IMR-90 (cell line): ENCODE data around the gene OR52B2. TPM values are rescaled to one million over a fixed set of nuclear protein-coding genes. Genes with fewer than 3 reads are reported as not detected.

Source experiments
- ATAC-seq: fragments of 200-7000 bp; cut with Tn5 transposase; 2 replicates; pipeline ENCODE4 v1.9.1; 2020; ENCODE audit warnings: low read depth, mild to moderate bottlenecking, moderate library complexity
- BruUV-seq: library from RNA; stranded (reverse); fragments of 400-500 nt; replicated peaks from 2 replicates; lab custom pipeline; 2021; lab: Mats Ljungman, UMichigan
- CTCF ChIA-PET: fragments of 300-600 bp; formaldehyde crosslinking; extraction: SDS; loops from one replicate; lab custom pipeline; 2021; ENCODE audit warnings: antibody characterized with exemption; lab: Yijun Ruan, JAX
- POLR2A ChIA-PET: fragments of 300-600 bp; sonication (Branson Sonifier 250); formaldehyde crosslinking; loops from one replicate; lab custom pipeline; 2022; ENCODE audit warnings: antibody characterized with exemption; ENCODE audit not compliant: unreplicated experiment; lab: Charles Lee
- DNase-seq: peaks from one replicate; pipeline ENCODE4 v3.0.0; 2013
- H2AFZ ChIP-seq: replicated peaks from 2 replicates; pipeline ENCODE3; 2013; ENCODE audit warnings: low read length, mild to moderate bottlenecking; ENCODE audit not compliant: poor library complexity
- H2AK5ac ChIP-seq: 2 replicates; pipeline ENCODE4 v1.6.1; 2013; ENCODE audit warnings: low read depth, low read length, inconsistent platforms
- H2AK9ac ChIP-seq: replicated peaks from 2 replicates; pipeline ENCODE3; 2013; ENCODE audit warnings: mild to moderate bottlenecking, low read depth, low read length, moderate library complexity; ENCODE audit not compliant: poor library complexity
- H2BK120ac ChIP-seq: 2 replicates; pipeline ENCODE4 v1.6.1; 2013; ENCODE audit warnings: low read depth, low read length, inconsistent platforms
- H2BK15ac ChIP-seq: 3 replicates; pipeline ENCODE4 v1.6.1; 2013; ENCODE audit warnings: low read depth, low read length, inconsistent platforms
- H2BK20ac ChIP-seq: 2 replicates; pipeline ENCODE4 v1.6.1; 2013; ENCODE audit warnings: low read depth, mild to moderate bottlenecking, inconsistent platforms, low read length, moderate library complexity
- H2BK5ac ChIP-seq: 2 replicates; pipeline ENCODE4 v1.6.1; 2013; ENCODE audit warnings: mild to moderate bottlenecking, low read depth, low read length, inconsistent platforms; ENCODE audit not compliant: poor library complexity, severe bottlenecking
- H3K14ac ChIP-seq: replicated peaks from 2 replicates; pipeline ENCODE4 v1.6.1; 2013; ENCODE audit warnings: low read depth, low read length, inconsistent platforms
- H3K18ac ChIP-seq: 2 replicates; pipeline ENCODE4 v1.6.1; 2013; ENCODE audit warnings: low read depth, low read length, control low read depth
- H3K23ac ChIP-seq: 2 replicates; pipeline ENCODE4 v1.6.1; 2013; ENCODE audit warnings: low read depth, low read length, inconsistent platforms
- H3K27ac ChIP-seq: 2 replicates; pipeline ENCODE4 v1.5.1; 2013; ENCODE audit warnings: mild to moderate bottlenecking, control low read depth, low read length; ENCODE audit not compliant: insufficient read depth
- H3K27me3 ChIP-seq: 2 replicates; pipeline ENCODE4 v1.6.1; 2013; ENCODE audit warnings: low read length; ENCODE audit not compliant: control insufficient read depth, insufficient read depth
- H3K36me3 ChIP-seq: 2 replicates; pipeline ENCODE4 v1.6.1; 2013; ENCODE audit warnings: low read length, mixed read lengths; ENCODE audit not compliant: control insufficient read depth, insufficient read depth
- H3K4ac ChIP-seq: 2 replicates; pipeline ENCODE4 v1.6.1; 2013; ENCODE audit warnings: low read depth, low read length, inconsistent platforms
- H3K4me1 ChIP-seq: 2 replicates; pipeline ENCODE4 v1.6.1; 2013; ENCODE audit warnings: low read length, mixed read lengths; ENCODE audit not compliant: control insufficient read depth, insufficient read depth
- H3K4me2 ChIP-seq: 2 replicates; pipeline ENCODE4 v1.6.1; 2013; ENCODE audit warnings: low read depth, mild to moderate bottlenecking, control low read depth, low read length, moderate library complexity
- H3K4me3 ChIP-seq: 2 replicates; pipeline ENCODE4 v1.5.1; 2013; ENCODE audit warnings: low read depth, mild to moderate bottlenecking, control low read depth, low read length, moderate library complexity; ENCODE audit not compliant: insufficient read depth
- H3K56ac ChIP-seq: 2 replicates; pipeline ENCODE4 v1.6.1; 2013; ENCODE audit warnings: low read length, inconsistent platforms; ENCODE audit not compliant: insufficient read depth; ENCODE audit errors: extremely low read depth
- H3K79me1 ChIP-seq, 2 experiments: 2 replicates each; pipeline ENCODE4 v1.6.1; 2013; ENCODE audit warnings: low read length in 2 of 2, inconsistent platforms in 1 of 2, low read depth in 1 of 2
- H3K9ac ChIP-seq: 2 replicates; pipeline ENCODE4 v1.6.1; 2013; ENCODE audit warnings: low read depth, low read length, control low read depth
- H3K9me1 ChIP-seq: 2 replicates; pipeline ENCODE4 v1.6.1; 2013; ENCODE audit warnings: low read length, inconsistent platforms; ENCODE audit not compliant: insufficient read depth
- H3K9me3 ChIP-seq: 2 replicates; pipeline ENCODE4 v1.6.1; 2013; ENCODE audit warnings: low read length; ENCODE audit not compliant: control insufficient read depth, insufficient read depth
- H4K20me1 ChIP-seq: 2 replicates; pipeline ENCODE4 v1.6.1; 2013; ENCODE audit warnings: low read length, inconsistent platforms; ENCODE audit not compliant: insufficient read depth
- H4K5ac ChIP-seq: 2 replicates; pipeline ENCODE4 v1.6.1; 2013; ENCODE audit warnings: mild to moderate bottlenecking, low read depth, low read length, control low read depth
- H4K8ac ChIP-seq, 2 experiments: 2 replicates each; pipeline ENCODE4 v1.6.1; 2013; ENCODE audit warnings: low read depth in 2 of 2, low read length in 2 of 2, control low read depth in 1 of 2, inconsistent platforms in 1 of 2
- H4K91ac ChIP-seq: 2 replicates; pipeline ENCODE4 v1.6.1; 2013; ENCODE audit warnings: low read depth, low read length, inconsistent platforms; ENCODE audit not compliant: insufficient read depth
- CEBPB ChIP-seq: IDR thresholded peaks from 2 replicates; pipeline ENCODE4 v1.6.1; 2012; ENCODE audit warnings: low read depth, low read length, improper control_type of control experiment
- CHD1 ChIP-seq: IDR thresholded peaks from 2 replicates; pipeline ENCODE4 v1.6.1; 2012; ENCODE audit warnings: low read depth, low read length, improper control_type of control experiment
- CTCF ChIP-seq: conservative IDR thresholded peaks from 2 replicates; pipeline ENCODE4 v1.5.1; 2012; ENCODE audit warnings: mild to moderate bottlenecking, low read depth, low read length, improper control_type of control experiment
- MXI1 ChIP-seq: IDR thresholded peaks from 2 replicates; pipeline ENCODE4 v1.6.1; 2012; ENCODE audit warnings: low read depth, mild to moderate bottlenecking, low read length, moderate library complexity, borderline replicate concordance
- RCOR1 ChIP-seq: IDR thresholded peaks from 2 replicates; pipeline ENCODE4 v1.6.1; 2012; ENCODE audit warnings: mild to moderate bottlenecking, low read length, improper control_type of control experiment; ENCODE audit not compliant: insufficient replicate concordance
- WGBS, 2 experiments: methylation state at CpG; one replicate each; pipeline versions ENCODE4 v1.1.5 to v1.1.7; 2013; ENCODE audit warnings: missing lambda C conversion rate in 2 of 2; ENCODE audit not compliant: insufficient read length in 1 of 2; ENCODE audit errors: extremely low coverage in 2 of 2; 5-methylcytosine and 5-hydroxymethylcytosine counted together
- dilution Hi-C: fragments of 300-500 bp; cut with HindIII; formaldehyde crosslinking; loops from one replicate; pipeline ENCODE4 v1.14.3; 2018; ENCODE audit warnings: low sequenced_read_pairs; ENCODE audit not compliant: unreplicated experiment
- in situ Hi-C: fragments of 300-500 bp; cut with MboI; formaldehyde crosslinking; loops from 3 replicates; pipeline ENCODE4 v1.14.3; 2019; ENCODE audit warnings: low sequenced_read_pairs, inconsistent platforms, mixed read lengths
- intact Hi-C: fragments of 100-400 bp; cut with micrococcal nuclease; formaldehyde crosslinking; loops from 2 replicates; pipeline ENCODE4 v1.10.0; 2022
- polyA plus RNA-seq, 3 experiments: library from polyadenylated mRNA; depleted of rRNA; stranded (reverse); fragments of >200 nt; gene quantifications; 2 replicates each; pipeline ENCODE4 v1.2.3, GENCODE V29; 2012; ENCODE audit warnings: low replicate concordance in 1 of 3
- total RNA-seq: library from RNA; depleted of rRNA; stranded (reverse); fragments of >200 nt; gene quantifications from 2 replicates; pipeline ENCODE4 v1.2.3, GENCODE V29; 2012

OR52B2 gene
- total and polyA plus RNA-seq, 2 of the 4 experiments (the other 2 are of a cell fraction), result not detected

GRCh38 chr11:6219359-6219758 lies 49.2 kb upstream of the OR52B2 start:
- Histone ChIP-seq H3K27me3 (no peaks in the 10 kb centered on the region), H3K56ac (no peak overlapping the region), H2AFZ (peak overlapping the region; percentile 9), H3K4me2 (no peak overlapping the region; the same call in 1 of the 2 replicates), H3K4me3 (no peak overlapping the region), H3K27ac (no peak overlapping the region), H3K14ac (no peak overlapping the region), H4K8ac (0 out of 4 replicates have a peak overlapping the region, but pooled peaks of 1 of the 2 experiments have one; percentile 19), H2BK5ac (peak overlapping the region; percentile 17), H3K9ac (no peak overlapping the region), H2BK20ac (no peak overlapping the region), H3K9me1 (peaks cover 2% of the 10 kb centered on the region; the same call in 1 of the 2 replicates), H3K9me3 (no peaks in the 10 kb centered on the region), H4K20me1 (peaks cover 3% of the 10 kb centered on the region; the same call in 1 of the 2 replicates), H3K18ac (peak overlapping the region; percentile 57; the same call in 1 of the 2 replicates), H3K36me3 (peaks cover 48% of the 10 kb centered on the region), H2BK120ac (no peak overlapping the region; the same call in 1 of the 2 replicates), H4K91ac (no peak overlapping the region), H3K4ac (no peak overlapping the region), H2BK15ac (no peak overlapping the region), H2AK9ac (no peak overlapping the region), H4K5ac (no peak overlapping the region), H3K23ac (no peak overlapping the region), H3K79me1 (peaks cover 12 to 17% of the 10 kb centered on the region in 2 experiments; a peak in 3 of 4 replicates), H3K4me1 (peaks cover 5% of the 10 kb centered on the region), H2AK5ac (no peak overlapping the region)
- peak; percentile 90 for DNase-seq
- peak; percentile 99 for ATAC-seq
- WGBS, 2 experiments, result no CpG with 5 or more reads among the region's 2 CpGs
- in situ Hi-C loops (no loop called here), intact Hi-C loops (no loop called here), dilution Hi-C loops (no loop called here)
- no peak for TF ChIP-seq CHD1
- no peak for TF ChIP-seq RCOR1
- TF ChIP-seq CEBPB, result peak; percentile 42; the same call in 1 of the 2 replicates
- TF ChIP-seq CTCF, result 0 out of 2 replicates have a peak, but pooled peaks have one; percentile 1
- TF ChIP-seq MXI1, result no peak
- ChIA-PET POLR2A (no interaction called here), CTCF (no interaction called here)
- BruUV-seq, result no TSS peak
